Measurements from ENCODE around the gene FBXL14.

DNA sequence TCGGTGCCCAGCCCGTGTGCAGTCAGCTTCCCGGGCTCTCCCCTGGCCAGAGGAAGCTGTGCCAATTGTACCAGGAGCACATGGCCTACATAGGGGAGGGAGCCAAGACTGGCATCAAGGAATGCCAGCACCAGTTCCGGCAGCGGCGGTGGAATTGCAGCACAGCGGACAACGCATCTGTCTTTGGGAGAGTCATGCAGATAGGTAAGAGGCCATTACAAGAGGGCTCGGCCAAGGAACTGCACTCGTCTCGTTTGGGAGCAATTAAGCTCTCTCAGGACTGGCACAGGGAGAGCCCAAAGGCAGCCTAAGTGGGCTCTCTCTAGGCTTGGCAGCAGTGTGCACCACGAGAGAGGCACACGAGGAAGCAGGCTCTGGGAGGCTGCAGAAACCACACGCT, 38.3 kb upstream of the FBXL14 start:
- TF ChIP-seq, protein P1, sequence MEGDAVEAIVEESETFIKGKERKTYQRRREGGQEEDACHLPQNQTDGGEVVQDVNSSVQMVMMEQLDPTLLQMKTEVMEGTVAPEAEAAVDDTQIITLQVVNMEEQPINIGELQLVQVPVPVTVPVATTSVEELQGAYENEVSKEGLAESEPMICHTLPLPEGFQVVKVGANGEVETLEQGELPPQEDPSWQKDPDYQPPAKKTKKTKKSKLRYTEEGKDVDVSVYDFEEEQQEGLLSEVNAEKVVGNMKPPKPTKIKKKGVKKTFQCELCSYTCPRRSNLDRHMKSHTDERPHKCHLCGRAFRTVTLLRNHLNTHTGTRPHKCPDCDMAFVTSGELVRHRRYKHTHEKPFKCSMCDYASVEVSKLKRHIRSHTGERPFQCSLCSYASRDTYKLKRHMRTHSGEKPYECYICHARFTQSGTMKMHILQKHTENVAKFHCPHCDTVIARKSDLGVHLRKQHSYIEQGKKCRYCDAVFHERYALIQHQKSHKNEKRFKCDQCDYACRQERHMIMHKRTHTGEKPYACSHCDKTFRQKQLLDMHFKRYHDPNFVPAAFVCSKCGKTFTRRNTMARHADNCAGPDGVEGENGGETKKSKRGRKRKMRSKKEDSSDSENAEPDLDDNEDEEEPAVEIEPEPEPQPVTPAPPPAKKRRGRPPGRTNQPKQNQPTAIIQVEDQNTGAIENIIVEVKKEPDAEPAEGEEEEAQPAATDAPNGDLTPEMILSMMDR (IDR thresholded peaks at IDR 0.05), result no peak
- no peak for TF ChIP-seq POLR2A (IDR thresholded peaks at IDR 0.05)

Data from gastroesophageal sphincter (tissue), 3 donors.